ENCODE measurements around the gene VMP1. TPM values are rescaled to one million over a fixed set of nuclear protein-coding genes. Genes with fewer than 3 reads are reported as not detected.

VMP1 gene
- total and polyA plus RNA-seq, 12 donors, result 20.5 to 98.9 (median 50.6) TPM

DNA sequence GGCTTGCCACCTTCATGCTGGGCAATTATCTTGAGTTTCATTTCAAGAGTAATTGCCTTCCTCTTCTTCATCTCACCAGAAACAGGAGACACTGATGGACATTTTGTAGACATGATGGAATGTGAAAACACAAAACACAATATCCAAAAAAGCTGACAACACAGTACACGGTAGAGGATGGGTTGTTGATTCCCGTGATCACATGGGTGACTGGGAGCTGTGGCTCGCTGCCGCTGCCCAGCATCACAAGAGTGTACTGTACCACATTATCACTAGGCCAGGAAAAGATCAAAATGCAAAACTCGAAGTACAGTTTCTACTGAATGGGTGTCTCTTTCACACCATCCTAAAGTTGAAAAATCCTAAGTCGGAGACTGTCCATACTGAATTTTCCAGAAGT, 7.7 kb upstream of the VMP1 start:
- 95% methylated on average over 6 of the region's 6 CpGs for WGBS, 2 donors
- H3K27ac ChIP-seq, result no peak overlapping the region
- H3K4me3 ChIP-seq, result no peak overlapping the region
- ATAC-seq, result peak in 1 of 8 donors; percentile 33
- intact Hi-C loops (cut with DNase I), result loop anchor here in 1 of 10 donors (5.0 kb wide), 1 partner anchor 37 kb away; no protein-coding TSS in a partner anchor
- no peak for DNase-seq
- no peaks in the 10 kb centered on the region for H3K9me3 ChIP-seq
- H3K27me3 ChIP-seq, result no peaks in the 10 kb centered on the region
- peaks cover 0 to 86% (median 36%) of the 10 kb centered on the region in 9 donors for H3K36me3 ChIP-seq
- peaks cover 0 to 7% (median 0%) of the 10 kb centered on the region in 9 donors for H3K4me1 ChIP-seq
- TF ChIP-seq, protein P1, sequence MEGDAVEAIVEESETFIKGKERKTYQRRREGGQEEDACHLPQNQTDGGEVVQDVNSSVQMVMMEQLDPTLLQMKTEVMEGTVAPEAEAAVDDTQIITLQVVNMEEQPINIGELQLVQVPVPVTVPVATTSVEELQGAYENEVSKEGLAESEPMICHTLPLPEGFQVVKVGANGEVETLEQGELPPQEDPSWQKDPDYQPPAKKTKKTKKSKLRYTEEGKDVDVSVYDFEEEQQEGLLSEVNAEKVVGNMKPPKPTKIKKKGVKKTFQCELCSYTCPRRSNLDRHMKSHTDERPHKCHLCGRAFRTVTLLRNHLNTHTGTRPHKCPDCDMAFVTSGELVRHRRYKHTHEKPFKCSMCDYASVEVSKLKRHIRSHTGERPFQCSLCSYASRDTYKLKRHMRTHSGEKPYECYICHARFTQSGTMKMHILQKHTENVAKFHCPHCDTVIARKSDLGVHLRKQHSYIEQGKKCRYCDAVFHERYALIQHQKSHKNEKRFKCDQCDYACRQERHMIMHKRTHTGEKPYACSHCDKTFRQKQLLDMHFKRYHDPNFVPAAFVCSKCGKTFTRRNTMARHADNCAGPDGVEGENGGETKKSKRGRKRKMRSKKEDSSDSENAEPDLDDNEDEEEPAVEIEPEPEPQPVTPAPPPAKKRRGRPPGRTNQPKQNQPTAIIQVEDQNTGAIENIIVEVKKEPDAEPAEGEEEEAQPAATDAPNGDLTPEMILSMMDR (IDR thresholded peaks at IDR 0.05), result no peak

GRCh38 chr17:59702304-59702703, 5.2 kb upstream of the VMP1 start:
- intact Hi-C loops (cut with DNase I), result no loop called here
- H3K4me1 ChIP-seq, result peaks cover 5 to 24% (median 20%) of the 10 kb centered on the region in 9 donors
- peaks cover 0 to 60% (median 17%) of the 10 kb centered on the region in 9 donors for H3K36me3 ChIP-seq
- H3K27me3 ChIP-seq, result no peaks in the 10 kb centered on the region
- H3K4me3 ChIP-seq, result no peak overlapping the region
- no peak for DNase-seq
- H3K27ac ChIP-seq, result no peak overlapping the region
- ATAC-seq, result no peak
- WGBS, 2 donors, result 97% methylated on average over 7 of the region's 7 CpGs
- no peaks in the 10 kb centered on the region for H3K9me3 ChIP-seq
- TF ChIP-seq, protein P1 (IDR thresholded peaks at IDR 0.05), result no peak

DNA sequence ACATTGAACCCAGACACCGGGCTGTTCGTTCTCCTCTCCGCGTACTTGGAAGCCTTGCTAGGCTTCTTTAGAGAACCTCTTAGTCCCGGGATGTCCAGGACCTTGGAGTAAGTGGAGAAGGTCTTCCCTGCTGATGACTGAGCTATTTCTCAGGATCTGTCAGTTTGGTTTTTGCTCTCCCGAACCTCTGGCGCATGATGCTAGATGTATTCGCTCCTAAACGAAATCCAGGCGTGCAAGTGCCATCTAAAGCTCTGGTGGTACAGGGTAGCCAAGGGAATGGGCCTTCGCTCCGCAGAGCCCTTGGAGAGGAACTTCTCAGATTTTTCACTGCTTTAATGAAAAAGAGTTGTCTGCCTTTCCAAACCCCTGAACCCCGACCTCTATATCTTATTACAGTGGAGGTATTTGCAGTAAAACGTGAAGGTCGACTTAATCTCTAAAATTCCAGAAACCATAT, 547 bp downstream of the VMP1 start:
- intact Hi-C loops (cut with DNase I), result loop anchor here in 1 of 10 donors (5.0 kb wide), 1 partner anchor 86 kb away; no protein-coding TSS in a partner anchor
- H3K36me3 ChIP-seq, result peaks cover 0 to 15% (median 0%) of the 10 kb centered on the region in 9 donors
- TF ChIP-seq, protein P1 (IDR thresholded peaks at IDR 0.05), result no peak
- ATAC-seq (peak in 6 of 8 donors; percentile 1 to 52 (median 26)), DNase-seq (no peak)
- H3K27me3 ChIP-seq, result no peaks in the 10 kb centered on the region
- WGBS, 2 donors, result 1% methylated on average over 15 of the region's 15 CpGs
- H3K4me1 ChIP-seq, result peaks cover 11 to 56% (median 41%) of the 10 kb centered on the region in 9 donors
- H3K27ac ChIP-seq, result peak overlapping the region; percentile 64 to 92 (median 90)
- no peaks in the 10 kb centered on the region for H3K9me3 ChIP-seq
- H3K4me3 ChIP-seq, result peak overlapping the region; percentile 67 to 95 (median 72)

DNA sequence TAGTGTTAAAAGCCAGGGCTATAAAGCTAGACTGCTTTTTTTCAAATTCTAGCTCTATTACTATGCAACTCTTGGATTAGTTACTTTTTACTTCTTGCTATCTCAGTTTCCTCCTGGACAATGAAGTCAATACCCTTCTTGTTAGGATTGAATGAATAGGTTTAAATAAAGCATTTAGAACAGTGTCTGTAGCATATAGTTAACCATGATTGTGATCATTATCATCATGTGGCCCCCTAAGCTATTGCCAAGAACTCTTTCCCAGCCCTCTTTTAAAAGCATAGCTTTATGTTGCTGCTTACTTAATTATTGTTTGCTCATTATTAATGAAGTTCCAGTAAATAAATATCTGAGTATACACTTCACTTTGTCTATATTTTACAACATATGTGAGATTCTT, 4.5 kb downstream of the VMP1 start:
- Histone ChIP-seq H3K4me1 (peaks cover 6 to 47% (median 35%) of the 10 kb centered on the region in 9 donors), H3K27me3 (no peaks in the 10 kb centered on the region), H3K9me3 (no peaks in the 10 kb centered on the region), H3K36me3 (peaks cover 0 to under 1% (median 0%) of the 10 kb centered on the region in 9 donors), H3K4me3 (no peak overlapping the region), H3K27ac (no peak overlapping the region)
- DNase-seq (no peak), ATAC-seq (no peak)
- intact Hi-C loops (cut with DNase I), result no loop called here
- TF ChIP-seq, protein P1 (IDR thresholded peaks at IDR 0.05), result no peak
